Upper lobe of right lung (tissue), 1 donor: ENCODE measurements around the gene AMDHD1. TPM values are rescaled to one million over a fixed set of nuclear protein-coding genes. Genes with fewer than 3 reads are reported as not detected.

Source experiments
- ATAC-seq: fragments of 200-7000 bp; cut with Tn5 transposase; one replicate; pipeline ENCODE4 v1.9.1; 2020; ENCODE audit warnings: mild to moderate bottlenecking, moderate library complexity
- DNase-seq: peaks from one replicate; pipeline ENCODE4 v3.0.0-alpha.2; 2020
- H3K27ac ChIP-seq: fragments of 200-600 bp; one replicate; pipeline ENCODE4 v1.8.0; 2022
- H3K27me3 ChIP-seq: fragments of 200-600 bp; one replicate; pipeline ENCODE4 v1.8.0; 2022; ENCODE audit warnings: mild to moderate bottlenecking
- H3K36me3 ChIP-seq: fragments of 200-600 bp; one replicate; pipeline ENCODE4 v1.8.0; 2022
- H3K4me1 ChIP-seq: fragments of 200-600 bp; one replicate; pipeline ENCODE4 v1.8.0; 2022
- H3K4me3 ChIP-seq: fragments of 200-600 bp; one replicate; pipeline ENCODE4 v1.8.0; 2022; ENCODE audit warnings: mild to moderate bottlenecking
- H3K9me3 ChIP-seq: fragments of 200-600 bp; one replicate; pipeline ENCODE4 v1.8.0; 2022
- intact Hi-C: fragments of 100-400 bp; cut with DNase I; formaldehyde crosslinking; loops from one replicate; pipeline ENCODE4 v1.11.0; 2022
- total RNA-seq: library from RNA; stranded (reverse); fragmentation: NEBNext Ultra II Directional; extraction: Animal tissue kit (Norgen Biotek cat#: 25700); gene quantifications from one replicate; pipeline ENCODE4 v1.2.1, GENCODE V29; 2021
- TF ChIP-seq, protein P1 (sequence below): fragments of 200-600 bp; IDR thresholded peaks from one replicate; pipeline ENCODE4 v1.8.0; 2022; ENCODE audit warnings: antibody characterized with exemption
- donor health status: DM: no; HTN: yes; CAD: no; lungs with severe emphysema.

The AMDHD1 gene
- total RNA-seq, 1 donor from 2014 or later: 1.4 TPM

DNA sequence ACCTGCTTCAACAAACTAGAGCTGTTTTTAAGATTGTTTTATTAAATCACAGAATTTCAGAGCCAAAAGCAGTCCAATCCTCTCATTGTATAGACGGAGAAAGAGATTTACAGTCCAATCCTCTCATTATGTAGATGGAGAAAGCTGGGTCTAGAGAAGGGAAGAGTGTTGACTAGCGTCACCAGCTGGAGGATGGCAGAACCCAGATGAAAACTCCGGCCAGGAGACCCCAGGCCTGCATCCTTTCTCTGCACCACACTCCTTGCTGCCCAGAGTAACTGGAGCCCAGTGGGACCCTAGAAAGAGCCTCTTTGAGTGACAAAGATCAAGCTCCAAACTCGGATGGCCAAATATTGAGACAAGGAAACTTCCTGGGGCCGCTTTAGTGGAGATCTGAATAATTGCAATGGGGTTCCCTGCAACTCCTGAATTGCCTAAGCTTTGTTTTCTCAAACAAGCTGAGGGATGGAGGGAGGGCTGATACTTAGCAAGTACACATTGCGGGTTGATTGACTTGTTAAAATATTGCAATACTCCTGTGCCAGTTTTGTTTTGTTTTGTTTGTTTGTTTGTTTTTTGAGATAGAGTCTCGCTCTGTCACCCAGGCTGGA lies 12.5 kb downstream of the AMDHD1 start:
- Histone ChIP-seq H3K9me3 (no peaks in the 10 kb centered on the region), H3K36me3 (no peaks in the 10 kb centered on the region), H3K27me3 (no peaks in the 10 kb centered on the region), H3K4me1 (no peaks in the 10 kb centered on the region), H3K4me3 (no peak overlapping the region), H3K27ac (no peak overlapping the region)
- intact Hi-C loops: no loop called here
- TF ChIP-seq, protein P1, sequence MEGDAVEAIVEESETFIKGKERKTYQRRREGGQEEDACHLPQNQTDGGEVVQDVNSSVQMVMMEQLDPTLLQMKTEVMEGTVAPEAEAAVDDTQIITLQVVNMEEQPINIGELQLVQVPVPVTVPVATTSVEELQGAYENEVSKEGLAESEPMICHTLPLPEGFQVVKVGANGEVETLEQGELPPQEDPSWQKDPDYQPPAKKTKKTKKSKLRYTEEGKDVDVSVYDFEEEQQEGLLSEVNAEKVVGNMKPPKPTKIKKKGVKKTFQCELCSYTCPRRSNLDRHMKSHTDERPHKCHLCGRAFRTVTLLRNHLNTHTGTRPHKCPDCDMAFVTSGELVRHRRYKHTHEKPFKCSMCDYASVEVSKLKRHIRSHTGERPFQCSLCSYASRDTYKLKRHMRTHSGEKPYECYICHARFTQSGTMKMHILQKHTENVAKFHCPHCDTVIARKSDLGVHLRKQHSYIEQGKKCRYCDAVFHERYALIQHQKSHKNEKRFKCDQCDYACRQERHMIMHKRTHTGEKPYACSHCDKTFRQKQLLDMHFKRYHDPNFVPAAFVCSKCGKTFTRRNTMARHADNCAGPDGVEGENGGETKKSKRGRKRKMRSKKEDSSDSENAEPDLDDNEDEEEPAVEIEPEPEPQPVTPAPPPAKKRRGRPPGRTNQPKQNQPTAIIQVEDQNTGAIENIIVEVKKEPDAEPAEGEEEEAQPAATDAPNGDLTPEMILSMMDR: no peak
- DNase-seq (no peak), ATAC-seq (no peak)

DNA sequence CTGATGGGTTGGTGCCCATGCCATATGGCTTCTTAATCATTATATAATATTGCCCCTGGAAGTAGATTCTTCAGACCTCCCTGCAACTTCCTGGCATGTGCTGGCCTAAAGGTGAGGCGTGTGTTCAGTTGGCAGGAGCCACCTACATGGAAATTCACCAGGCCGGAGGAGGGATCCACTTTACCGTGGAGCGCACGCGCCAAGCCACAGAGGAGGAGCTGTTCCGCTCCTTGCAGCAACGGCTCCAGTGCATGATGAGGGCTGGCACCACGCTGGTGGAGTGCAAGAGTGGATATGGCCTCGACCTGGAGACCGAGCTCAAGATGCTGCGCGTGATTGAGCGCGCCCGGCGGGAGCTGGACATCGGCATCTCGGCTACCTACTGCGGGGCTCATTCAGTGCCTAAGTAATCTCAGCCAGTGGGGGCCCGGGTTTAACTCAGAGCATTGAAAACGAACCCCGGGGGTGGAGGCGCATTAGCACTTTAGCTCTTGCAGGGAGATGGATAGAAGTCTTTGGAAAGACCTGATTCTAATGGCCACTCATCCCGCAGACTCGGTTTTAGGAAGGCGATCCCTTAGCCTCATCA lies 13.5 kb downstream of the AMDHD1 start:
- Histone ChIP-seq H3K4me1 (no peaks in the 10 kb centered on the region), H3K27ac (no peak overlapping the region), H3K9me3 (no peaks in the 10 kb centered on the region), H3K27me3 (no peaks in the 10 kb centered on the region), H3K4me3 (no peak overlapping the region), H3K36me3 (no peaks in the 10 kb centered on the region)
- TF ChIP-seq, protein P1: no peak
- no peak for DNase-seq
- peak; percentile 13 for ATAC-seq
- intact Hi-C loops: no loop called here

DNA sequence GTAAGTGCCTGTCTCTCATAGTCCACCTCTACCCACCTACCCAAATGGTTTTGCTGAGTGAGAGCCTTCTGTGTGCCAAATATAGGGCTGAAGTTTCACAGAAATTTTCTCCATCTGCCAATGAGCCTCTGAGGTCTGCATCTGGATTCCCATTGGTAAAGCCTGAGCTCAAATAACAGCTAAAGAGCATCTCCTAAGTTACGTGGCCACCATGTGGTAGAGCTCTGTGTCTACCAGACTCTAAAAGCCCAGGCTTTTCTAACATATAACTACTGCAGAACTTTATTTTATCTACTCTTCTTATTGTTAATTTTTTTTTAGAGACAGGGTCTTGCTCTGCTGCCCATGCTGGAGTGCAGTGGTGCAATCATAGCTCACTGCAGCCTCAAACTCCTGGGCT lies 16.0 kb downstream of the AMDHD1 start:
- TF ChIP-seq, protein P1: no peak
- H3K4me3 ChIP-seq: no peak overlapping the region
- no peaks in the 10 kb centered on the region for H3K36me3 ChIP-seq
- no peak for DNase-seq
- H3K27ac ChIP-seq: no peak overlapping the region
- H3K27me3 ChIP-seq: no peaks in the 10 kb centered on the region
- intact Hi-C loops: no loop called here
- no peaks in the 10 kb centered on the region for H3K9me3 ChIP-seq
- H3K4me1 ChIP-seq: no peaks in the 10 kb centered on the region
- peak; percentile 48 for ATAC-seq

DNA sequence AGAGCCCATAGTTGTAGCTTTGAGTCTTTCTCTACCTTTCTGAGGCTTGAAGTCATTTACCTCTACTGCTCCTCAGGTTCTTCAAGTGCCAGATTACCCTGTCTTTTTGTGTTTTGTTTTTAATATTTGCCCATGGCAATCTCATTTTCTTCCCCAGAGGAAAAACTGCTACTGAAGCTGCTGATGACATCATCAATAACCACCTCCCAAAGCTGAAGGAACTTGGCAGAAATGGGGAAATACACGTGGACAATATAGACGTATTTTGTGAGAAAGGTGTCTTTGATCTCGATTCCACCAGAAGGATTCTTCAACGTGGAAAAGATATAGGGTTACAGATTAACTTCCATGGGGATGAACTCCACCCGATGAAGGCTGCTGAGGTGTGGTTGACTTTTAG lies 17.1 kb downstream of the AMDHD1 start:
- no peaks in the 10 kb centered on the region for H3K27me3 ChIP-seq
- ATAC-seq (no peak), DNase-seq (no peak)
- TF ChIP-seq, protein P1: no peak
- H3K36me3 ChIP-seq: no peaks in the 10 kb centered on the region
- no peak overlapping the region for H3K4me3 ChIP-seq
- no peaks in the 10 kb centered on the region for H3K4me1 ChIP-seq
- no peak overlapping the region for H3K27ac ChIP-seq
- intact Hi-C loops: no loop called here
- H3K9me3 ChIP-seq: no peaks in the 10 kb centered on the region

DNA sequence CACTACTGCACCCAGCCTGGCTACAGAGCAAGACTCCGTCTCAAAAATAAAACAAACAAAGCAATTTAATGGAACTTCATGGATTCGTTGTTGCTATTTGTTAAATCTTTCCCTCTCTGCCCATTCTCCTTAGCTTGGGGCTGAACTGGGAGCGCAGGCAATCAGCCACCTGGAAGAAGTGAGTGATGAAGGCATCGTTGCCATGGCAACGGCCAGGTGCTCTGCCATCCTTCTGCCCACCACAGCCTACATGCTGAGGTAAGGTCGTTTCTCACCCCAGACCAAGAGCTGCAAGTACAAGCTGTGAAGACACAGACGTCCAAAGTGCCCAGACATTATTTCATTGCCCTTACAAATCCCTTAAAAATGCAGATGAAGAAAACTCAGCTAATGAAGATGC lies 19.1 kb downstream of the AMDHD1 start:
- intact Hi-C loops: no loop called here
- Histone ChIP-seq H3K36me3 (no peaks in the 10 kb centered on the region), H3K4me1 (no peaks in the 10 kb centered on the region), H3K9me3 (no peaks in the 10 kb centered on the region), H3K27me3 (no peaks in the 10 kb centered on the region), H3K27ac (no peak overlapping the region), H3K4me3 (no peak overlapping the region)
- no peak for ATAC-seq
- no peak for DNase-seq
- TF ChIP-seq, protein P1: no peak

DNA sequence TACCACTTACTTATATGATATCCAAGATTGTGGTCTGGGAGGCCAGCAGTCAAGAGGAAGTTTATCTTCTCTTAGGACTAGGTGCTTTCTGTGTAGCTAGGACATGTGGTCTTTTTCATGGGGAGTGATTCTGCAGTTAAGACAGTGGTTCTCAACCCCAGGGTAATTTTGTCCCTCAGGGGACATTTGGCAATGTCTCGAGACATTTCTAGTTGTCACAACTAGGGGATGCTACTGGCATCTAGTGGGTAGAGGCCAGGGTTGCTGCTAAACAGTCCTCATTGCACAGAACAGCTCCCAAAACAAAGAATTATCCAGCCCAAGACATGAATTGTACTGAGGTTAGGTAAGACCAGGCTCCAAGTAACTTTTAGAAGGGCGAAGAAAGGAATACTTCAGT lies 20.0 kb downstream of the AMDHD1 start:
- intact Hi-C loops: no loop called here
- Histone ChIP-seq H3K4me1 (no peaks in the 10 kb centered on the region), H3K27ac (no peak overlapping the region), H3K27me3 (no peaks in the 10 kb centered on the region), H3K9me3 (no peaks in the 10 kb centered on the region), H3K4me3 (no peak overlapping the region), H3K36me3 (no peaks in the 10 kb centered on the region)
- peak; percentile 23 for ATAC-seq
- no peak for DNase-seq
- TF ChIP-seq, protein P1: no peak
